ENCODE results near the gene TNNC1.

The TNNC1 gene

GRCh38 chr3:52440671-52441070, 13.2 kb downstream of the TNNC1 start:
- FAIRE-seq: no peak
- TF ChIP-seq CTCF (IDR thresholded peaks at IDR 0.05; ENCODE audit: insufficient read depth, missing control alignments): no peak
- no peak for DNase-seq (ENCODE audit: insufficient read length, low spot score)

- DNase-seq (ENCODE audit: insufficient read length, low spot score): no peak
- no peak for TF ChIP-seq CTCF (IDR thresholded peaks at IDR 0.05; ENCODE audit: insufficient read depth, missing control alignments)
- FAIRE-seq: no peak
Measured at GRCh38 chr3:52440249-52440551, 13.6 kb downstream of the TNNC1 start.

- FAIRE-seq (no peak), DNase-seq (ENCODE audit: insufficient read length, low spot score) (no peak)
- no peak for TF ChIP-seq CTCF (IDR thresholded peaks at IDR 0.05; ENCODE audit: insufficient read depth, missing control alignments)
Measured at GRCh38 chr3:52439426-52440248, 14.2 kb downstream of the TNNC1 start.

- no peak for TF ChIP-seq CTCF (IDR thresholded peaks at IDR 0.05; ENCODE audit: insufficient read depth, missing control alignments)
- DNase-seq (ENCODE audit: insufficient read length, low spot score) (no peak), FAIRE-seq (no peak)
Measured at GRCh38 chr3:52438579-52439425, 15.0 kb downstream of the TNNC1 start.

GRCh38 chr3:52438104-52438376, 15.8 kb downstream of the TNNC1 start:
- TF ChIP-seq CTCF (IDR thresholded peaks at IDR 0.05; ENCODE audit: insufficient read depth, missing control alignments): no peak
- DNase-seq (ENCODE audit: insufficient read length, low spot score) (no peak), FAIRE-seq (no peak)

- DNase-seq (ENCODE audit: insufficient read length, low spot score) (no peak), FAIRE-seq (no peak)
- no peak for TF ChIP-seq CTCF (IDR thresholded peaks at IDR 0.05; ENCODE audit: insufficient read depth, missing control alignments)
Measured at GRCh38 chr3:52437326-52438103, 16.3 kb downstream of the TNNC1 start.

Measured in D721Med (cell line).